Neural crest cell (in vitro differentiated cells): ENCODE results near the gene FRAS1. TPM values are rescaled to one million over a fixed set of nuclear protein-coding genes. Genes with fewer than 3 reads are reported as not detected.

Experiments
- DNase-seq: peaks from one replicate; pipeline ENCODE4 v3.0.0; 2021; ENCODE audit warnings: low read depth, mixed read lengths, low spot score
- H3K27ac Mint-ChIP-seq: one replicate; pipeline ENCODE4 v1.8.0; 2021; ENCODE audit warnings: mild to moderate bottlenecking, mixed read lengths; ENCODE audit not compliant: unreplicated experiment
- H3K27me3 Mint-ChIP-seq: 2 replicates; pipeline ENCODE4 v1.8.0; 2021; ENCODE audit warnings: low read depth, mild to moderate bottlenecking, mixed read lengths
- H3K36me3 Mint-ChIP-seq: 2 replicates; pipeline ENCODE4 v1.8.0; 2021; ENCODE audit warnings: low read depth, mild to moderate bottlenecking, mixed read lengths
- H3K4me1 Mint-ChIP-seq: 2 replicates; pipeline ENCODE4 v1.8.0; 2021; ENCODE audit warnings: mixed read lengths
- H3K4me3 Mint-ChIP-seq: one replicate; pipeline ENCODE4 v1.8.0; 2021; ENCODE audit warnings: mild to moderate bottlenecking, mixed read lengths
- H3K9me3 Mint-ChIP-seq: 2 replicates; pipeline ENCODE4 v1.8.0; 2021; ENCODE audit warnings: mixed read lengths
- total RNA-seq: library from RNA; stranded (reverse); gene quantifications from 2 replicates; pipeline ENCODE4 v1.2.1, GENCODE V29; 2021
- TF ChIP-seq, protein P1 (sequence below): fragments of 200-600 bp; sonication (generic); conservative IDR thresholded peaks from 2 replicates; pipeline ENCODE4 v1.5.0; 2021; ENCODE audit warnings: antibody characterized with exemption, mild to moderate bottlenecking

FRAS1 gene
- total RNA-seq, 1 donor from 2014 or later = 8.4 TPM

GRCh38 chr4:78478523-78478922, 421.4 kb downstream of the FRAS1 start:
- Mint-ChIP-seq H3K9me3 (no peaks in the 10 kb centered on the region), H3K4me3 (no peak overlapping the region), H3K27ac (no peak overlapping the region), H3K36me3 (no peaks in the 10 kb centered on the region), H3K4me1 (no peaks in the 10 kb centered on the region), H3K27me3 (no peaks in the 10 kb centered on the region)
- TF ChIP-seq, protein P1, sequence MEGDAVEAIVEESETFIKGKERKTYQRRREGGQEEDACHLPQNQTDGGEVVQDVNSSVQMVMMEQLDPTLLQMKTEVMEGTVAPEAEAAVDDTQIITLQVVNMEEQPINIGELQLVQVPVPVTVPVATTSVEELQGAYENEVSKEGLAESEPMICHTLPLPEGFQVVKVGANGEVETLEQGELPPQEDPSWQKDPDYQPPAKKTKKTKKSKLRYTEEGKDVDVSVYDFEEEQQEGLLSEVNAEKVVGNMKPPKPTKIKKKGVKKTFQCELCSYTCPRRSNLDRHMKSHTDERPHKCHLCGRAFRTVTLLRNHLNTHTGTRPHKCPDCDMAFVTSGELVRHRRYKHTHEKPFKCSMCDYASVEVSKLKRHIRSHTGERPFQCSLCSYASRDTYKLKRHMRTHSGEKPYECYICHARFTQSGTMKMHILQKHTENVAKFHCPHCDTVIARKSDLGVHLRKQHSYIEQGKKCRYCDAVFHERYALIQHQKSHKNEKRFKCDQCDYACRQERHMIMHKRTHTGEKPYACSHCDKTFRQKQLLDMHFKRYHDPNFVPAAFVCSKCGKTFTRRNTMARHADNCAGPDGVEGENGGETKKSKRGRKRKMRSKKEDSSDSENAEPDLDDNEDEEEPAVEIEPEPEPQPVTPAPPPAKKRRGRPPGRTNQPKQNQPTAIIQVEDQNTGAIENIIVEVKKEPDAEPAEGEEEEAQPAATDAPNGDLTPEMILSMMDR = no peak
- DNase-seq = no peak

- Mint-ChIP-seq H3K27ac (no peak overlapping the region), H3K9me3 (no peaks in the 10 kb centered on the region), H3K27me3 (no peaks in the 10 kb centered on the region), H3K4me1 (no peaks in the 10 kb centered on the region), H3K36me3 (no peaks in the 10 kb centered on the region), H3K4me3 (no peak overlapping the region)
- DNase-seq = no peak
- TF ChIP-seq, protein P1 = no peak
Observed at GRCh38 chr4:78480286-78480685, 423.2 kb downstream of the FRAS1 start.

DNA sequence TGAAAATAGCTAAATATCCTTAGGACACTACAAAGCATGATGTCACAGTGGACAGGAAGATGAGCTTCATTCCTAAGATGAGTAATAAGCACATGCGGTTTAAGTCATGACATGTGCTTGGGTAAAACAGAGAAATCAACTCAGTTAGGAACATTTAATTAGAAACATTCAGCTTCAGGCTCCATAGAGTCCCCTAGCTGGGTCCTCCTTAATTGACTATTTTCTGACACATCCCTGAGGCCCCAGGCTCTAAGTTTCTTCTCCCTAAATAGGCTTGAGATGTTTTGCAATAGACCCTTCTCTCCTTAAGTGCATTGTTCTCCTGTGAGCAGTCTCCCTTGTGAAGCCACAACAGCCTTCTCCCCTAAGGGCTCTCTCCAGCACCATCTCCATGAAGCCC, 424.1 kb downstream of the FRAS1 start:
- Mint-ChIP-seq H3K27me3 (no peaks in the 10 kb centered on the region), H3K4me3 (no peak overlapping the region), H3K4me1 (no peaks in the 10 kb centered on the region), H3K27ac (no peak overlapping the region), H3K36me3 (no peaks in the 10 kb centered on the region), H3K9me3 (no peaks in the 10 kb centered on the region)
- TF ChIP-seq, protein P1 = no peak
- no peak for DNase-seq

DNA sequence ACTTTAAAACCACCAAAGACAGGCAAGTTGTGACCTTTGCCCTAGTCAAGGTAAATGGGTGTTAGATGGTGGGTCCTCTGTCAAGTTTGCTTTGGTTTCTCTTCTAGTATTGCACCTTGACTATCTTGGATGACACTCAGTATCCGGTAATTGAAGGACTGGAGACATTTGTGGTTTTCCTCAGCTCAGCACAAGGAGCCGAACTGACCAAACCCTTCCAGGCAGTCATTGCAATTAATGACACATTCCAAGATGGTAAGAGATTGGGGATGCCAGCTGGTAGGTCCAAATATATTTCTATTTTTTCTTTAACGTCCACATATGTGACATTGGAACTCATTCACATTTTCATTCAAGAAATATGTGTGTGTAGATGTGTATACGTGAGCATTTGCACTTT, 425.2 kb downstream of the FRAS1 start:
- no peaks in the 10 kb centered on the region for H3K9me3 Mint-ChIP-seq
- no peak overlapping the region for H3K27ac Mint-ChIP-seq
- H3K36me3 Mint-ChIP-seq = no peaks in the 10 kb centered on the region
- no peaks in the 10 kb centered on the region for H3K4me1 Mint-ChIP-seq
- DNase-seq = no peak
- TF ChIP-seq, protein P1 = no peak
- no peak overlapping the region for H3K4me3 Mint-ChIP-seq
- no peaks in the 10 kb centered on the region for H3K27me3 Mint-ChIP-seq

GRCh38 chr4:78483811-78484210, 426.7 kb downstream of the FRAS1 start:
- TF ChIP-seq, protein P1 = no peak
- Mint-ChIP-seq H3K36me3 (no peaks in the 10 kb centered on the region), H3K9me3 (no peaks in the 10 kb centered on the region), H3K4me3 (no peak overlapping the region), H3K27me3 (no peaks in the 10 kb centered on the region), H3K4me1 (no peaks in the 10 kb centered on the region), H3K27ac (no peak overlapping the region)
- no peak for DNase-seq

DNA sequence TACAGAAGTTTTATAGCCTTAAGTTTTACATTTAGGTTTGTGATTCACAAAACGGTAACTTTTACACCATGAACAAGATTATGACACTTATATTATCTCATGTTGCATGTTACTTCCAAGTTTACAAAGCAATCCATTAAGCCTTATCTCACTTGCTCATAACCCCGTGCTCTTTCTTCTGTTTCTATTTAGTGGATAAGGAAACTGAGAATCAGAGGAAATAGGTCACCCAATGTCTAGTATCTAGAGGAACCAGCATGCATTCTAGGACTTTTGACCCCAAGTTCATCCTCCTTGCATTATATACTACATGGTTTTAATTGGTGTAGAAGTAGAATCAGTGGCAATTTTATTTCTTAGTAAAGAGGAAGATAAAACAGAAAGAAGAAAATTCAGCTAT, 427.5 kb downstream of the FRAS1 start:
- Mint-ChIP-seq H3K4me3 (no peak overlapping the region), H3K27ac (no peak overlapping the region), H3K4me1 (no peaks in the 10 kb centered on the region), H3K36me3 (no peaks in the 10 kb centered on the region), H3K27me3 (no peaks in the 10 kb centered on the region), H3K9me3 (no peaks in the 10 kb centered on the region)
- TF ChIP-seq, protein P1 = no peak
- no peak for DNase-seq
